Keratinocyte (primary cell): Measurements from ENCODE around the gene LHPP. TPM values are rescaled to one million over a fixed set of nuclear protein-coding genes. Genes with fewer than 3 reads are reported as not detected.
A peak's percentile ranks its signal among the peaks of the same experiment; 100 is the strongest.

Source experiments
- DNase-seq: peaks from one replicate; pipeline ENCODE4 v3.0.0-alpha.2; 2011; ENCODE audit warnings: low read depth, missing footprints, low spot score
- FAIRE-seq: peaks from 2 replicates; lab custom pipeline; 2011; peaks lifted over from hg19 to GRCh38; lab: Jason Lieb, UNC
- H2AFZ ChIP-seq: 2 replicates; pipeline ENCODE4 v1.6.0; 2012; ENCODE audit warnings: low read length, control low read depth, inconsistent platforms; ENCODE audit not compliant: control insufficient read depth
- H3K27ac ChIP-seq: 2 replicates; pipeline ENCODE4 v1.5.1; 2011; ENCODE audit warnings: low read length; ENCODE audit not compliant: control insufficient read depth, insufficient read depth
- H3K27me3 ChIP-seq: 3 replicates; pipeline ENCODE4 v1.6.0; 2011; ENCODE audit warnings: low read length; ENCODE audit not compliant: control insufficient read depth, insufficient read depth; ENCODE audit errors: extremely low read depth
- H3K36me3 ChIP-seq, 2 experiments: 2 replicates in 1 of 2; 3 replicates in 1 of 2; pipeline ENCODE4 v1.5.1; 2011; ENCODE audit warnings: low read length in 2 of 2, mild to moderate bottlenecking in 1 of 2; ENCODE audit not compliant: control insufficient read depth in 2 of 2, insufficient read depth in 2 of 2; ENCODE audit errors: extremely low read depth in 1 of 2
- H3K4me1 ChIP-seq: 3 replicates; pipeline ENCODE4 v1.5.1; 2011; ENCODE audit warnings: low read length; ENCODE audit not compliant: control insufficient read depth, insufficient read depth; ENCODE audit errors: extremely low read depth
- H3K4me2 ChIP-seq: 3 replicates; pipeline ENCODE4 v1.6.0; 2011; ENCODE audit warnings: low read depth, low read length; ENCODE audit not compliant: control insufficient read depth, insufficient read depth; ENCODE audit errors: extremely low read depth
- H3K4me3 ChIP-seq, 3 experiments: fragments of 200-600 bp in 1 of 3; sonication (generic) in 1 of 3; 2 replicates in 2 of 3; 3 replicates in 1 of 3; pipeline ENCODE4 v1.5.1; 2011 to 2016; ENCODE audit warnings: low read length in 3 of 3, mild to moderate bottlenecking in 3 of 3, control low read depth in 2 of 3, inconsistent platforms in 1 of 3, low read depth in 1 of 3, mixed read lengths in 1 of 3, mixed run types in 1 of 3, moderate library complexity in 1 of 3; ENCODE audit not compliant: control insufficient read depth in 2 of 3, insufficient read depth in 2 of 3; ENCODE audit errors: extremely low read depth in 1 of 3
- H3K79me2 ChIP-seq: 2 replicates; pipeline ENCODE4 v1.6.0; 2012; ENCODE audit warnings: low read length; ENCODE audit not compliant: control insufficient read depth, insufficient read depth
- H3K9ac ChIP-seq: 3 replicates; pipeline ENCODE4 v1.6.0; 2011; ENCODE audit warnings: low read length; ENCODE audit not compliant: control insufficient read depth, insufficient read depth; ENCODE audit errors: extremely low read depth
- H3K9me1 ChIP-seq: 3 replicates; pipeline ENCODE4 v1.6.0; 2011; ENCODE audit warnings: low read length; ENCODE audit not compliant: control insufficient read depth, insufficient read depth; ENCODE audit errors: extremely low read depth
- H3K9me3 ChIP-seq: 2 replicates; pipeline ENCODE4 v1.5.1; 2012; ENCODE audit warnings: low read depth, low read length; ENCODE audit not compliant: control insufficient read depth
- H4K20me1 ChIP-seq: 3 replicates; pipeline ENCODE4 v1.6.0; 2011; ENCODE audit warnings: low read length; ENCODE audit not compliant: control insufficient read depth, insufficient read depth; ENCODE audit errors: extremely low read depth
- CTCF ChIP-seq, 3 experiments: IDR thresholded peaks in 1 of 3; conservative IDR thresholded peaks in 1 of 3; optimal IDR thresholded peaks in 1 of 3; 2 replicates in 2 of 3; 3 replicates in 1 of 3; pipeline versions ENCODE3 to v1.5.1; 2011; ENCODE audit warnings: low read length in 3 of 3, mild to moderate bottlenecking in 3 of 3, moderate library complexity in 2 of 3, control low read depth in 1 of 3, inconsistent platforms in 1 of 3; ENCODE audit not compliant: insufficient read depth in 2 of 3; ENCODE audit errors: extremely low read depth in 1 of 3
- EZH2 ChIP-seq: IDR thresholded peaks from one replicate; pipeline ENCODE4 v1.6.1; 2012; ENCODE audit warnings: inconsistent platforms, mild to moderate bottlenecking, low read length, moderate library complexity
- dilution Hi-C: fragments of 300-500 bp; cut with MboI; formaldehyde crosslinking; loops from one replicate; pipeline ENCODE4 v1.7.0; 2020; ENCODE audit warnings: low sequenced_read_pairs; ENCODE audit not compliant: extremely low pct_ligation_motif_present
- polyA plus RNA-seq, 5 experiments: library from polyadenylated mRNA; depleted of rRNA in 3 of 5; stranded (reverse) in 3 of 5; stranded (forward) in 1 of 5; unstranded in 1 of 5; fragments of >200 nt; gene quantifications; 1 replicate in 1 of 5; 2 replicates in 3 of 5; 3 replicates in 1 of 5; pipeline versions ENCODE4 v1.2.1 to v1.2.3, GENCODE V29; 2011 to 2012; ENCODE audit warnings: missing spikeins in 2 of 5, low read depth in 1 of 5, low replicate concordance in 1 of 5

Gene LHPP
- polyA plus RNA-seq, 1 donor (not counting 4 experiments of a cell fraction or from before 2014, with no cell fraction given), result 13.1 TPM

GRCh38 chr10:124565565-124566221 is 104.1 kb downstream of the LHPP start:
- Histone ChIP-seq H3K4me1 (peaks cover 3% of the 10 kb centered on the region), H3K27ac (no peak overlapping the region), H3K79me2 (no peaks in the 10 kb centered on the region), H3K27me3 (no peaks in the 10 kb centered on the region), H2AFZ (no peak overlapping the region), H3K9me1 (no peaks in the 10 kb centered on the region), H3K36me3 (no peaks in the 10 kb centered on the region), H4K20me1 (no peaks in the 10 kb centered on the region), H3K4me3 (no peak overlapping the region), H3K9ac (no peak overlapping the region), H3K9me3 (no peaks in the 10 kb centered on the region), H3K4me2 (no peak overlapping the region)
- TF ChIP-seq EZH2 (no peak), CTCF (optimal IDR thresholded peaks at IDR 0.05 in 1 of 3, IDR thresholded peaks at IDR 0.05 in 1 of 3, conservative IDR thresholded peaks at IDR 0.05 in 1 of 3; ENCODE audit: extremely low read depth in 1 of 3, insufficient read depth in 2 of 3, low read length in 3 of 3) (peak in 2 of 3 experiments; percentile 27 to 44)
- dilution Hi-C loops, result no loop called here
- FAIRE-seq (no peak), DNase-seq (no peak)

DNA sequence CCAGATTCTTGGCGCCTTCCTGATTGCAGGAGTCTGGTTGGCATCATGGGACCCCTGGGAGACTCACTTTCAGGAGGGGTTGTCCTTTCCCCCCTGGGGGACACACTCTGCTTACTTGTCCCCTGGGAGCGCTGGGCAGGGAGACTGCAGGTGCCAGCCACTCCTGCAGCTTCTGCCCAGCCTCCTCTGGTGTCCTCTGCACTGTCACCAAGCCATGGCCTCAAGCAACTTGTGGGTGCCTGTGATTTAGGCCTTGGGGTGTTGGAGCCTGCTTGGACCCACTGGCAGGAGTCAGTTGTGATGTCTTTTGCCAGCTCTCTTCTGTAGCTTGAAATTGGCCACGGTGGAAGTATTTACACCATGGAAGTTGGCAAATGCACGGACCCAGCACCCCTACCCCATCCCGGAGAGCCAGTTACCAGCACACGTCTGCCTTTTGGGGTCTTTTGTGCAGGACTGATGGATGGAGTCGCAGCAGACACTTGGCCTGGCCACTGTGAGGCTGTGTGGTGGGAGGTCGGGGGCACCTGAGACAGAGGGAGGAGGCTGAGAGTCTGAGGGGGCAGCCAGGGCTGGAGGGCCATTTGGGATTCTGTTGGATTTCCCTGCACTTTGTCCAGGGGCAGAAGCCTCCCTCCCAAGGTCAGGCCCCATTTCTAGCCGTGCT is 104.7 kb downstream of the LHPP start:
- H4K20me1 ChIP-seq, result no peaks in the 10 kb centered on the region
- DNase-seq (no peak), FAIRE-seq (no peak)
- no peaks in the 10 kb centered on the region for H3K9me1 ChIP-seq
- H3K27me3 ChIP-seq, result no peaks in the 10 kb centered on the region
- H3K79me2 ChIP-seq, result no peaks in the 10 kb centered on the region
- dilution Hi-C loops, result no loop called here
- H3K9me3 ChIP-seq, result no peaks in the 10 kb centered on the region
- H3K9ac ChIP-seq, result no peak overlapping the region
- no peak overlapping the region for H3K4me2 ChIP-seq
- no peak overlapping the region for H3K4me3 ChIP-seq
- H3K36me3 ChIP-seq, result no peaks in the 10 kb centered on the region
- H2AFZ ChIP-seq, result no peak overlapping the region
- no peak for TF ChIP-seq CTCF (optimal IDR thresholded peaks at IDR 0.05 in 1 of 3, IDR thresholded peaks at IDR 0.05 in 1 of 3, conservative IDR thresholded peaks at IDR 0.05 in 1 of 3; ENCODE audit: extremely low read depth in 1 of 3, insufficient read depth in 2 of 3, low read length in 3 of 3)
- TF ChIP-seq EZH2, result no peak
- H3K27ac ChIP-seq, result no peak overlapping the region
- peaks cover 3% of the 10 kb centered on the region for H3K4me1 ChIP-seq
